ENCODE results near the gene EHMT1.

EHMT1 gene

DNA sequence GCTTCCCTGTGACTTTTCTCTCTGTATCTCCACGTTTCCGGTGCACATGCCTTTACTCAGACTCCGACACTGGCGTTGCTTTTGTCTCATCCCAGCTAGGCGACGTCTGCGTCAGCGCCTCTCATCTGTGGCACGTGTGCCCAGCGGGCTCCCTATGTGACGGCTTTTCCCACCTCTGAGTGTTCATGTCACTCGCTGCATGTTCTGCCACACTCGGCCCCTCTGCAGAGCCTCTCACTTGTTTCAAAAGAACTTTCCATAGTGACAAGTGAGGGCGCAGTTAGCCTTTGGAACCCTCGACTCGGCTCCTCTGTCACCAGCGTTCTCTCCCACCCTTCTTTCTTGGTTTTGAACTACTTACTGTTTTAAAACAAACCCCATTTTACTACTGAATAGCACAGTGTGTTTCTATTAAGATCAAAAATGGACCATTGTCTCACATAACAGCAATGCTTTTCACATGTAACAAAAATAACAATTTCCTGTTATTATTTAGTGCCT is 145.4 kb downstream of the EHMT1 start:
- Histone ChIP-seq H3K9me3 (ENCODE audit: insufficient read depth, low read length) (no peaks in the 10 kb centered on the region), H2AFZ (ENCODE audit: low read depth, low read length, severe bottlenecking) (no peak overlapping the region), H3K27ac (ENCODE audit: low read depth, low read length) (no peak overlapping the region), H3K79me2 (ENCODE audit: insufficient read depth, low read length) (no peaks in the 10 kb centered on the region), H3K9me2 (replicated peaks; ENCODE audit: insufficient read depth, low read length) (no peaks in the 10 kb centered on the region), H3K36me3 (ENCODE audit: low read length) (peaks cover 8% of the 10 kb centered on the region; the same call in 1 of the 2 replicates), H3K4me3 (ENCODE audit: insufficient read depth, low read length, poor library complexity, severe bottlenecking) (no peak overlapping the region), H3K27me3 (ENCODE audit: low read length) (no peaks in the 10 kb centered on the region), H3F3A (ENCODE audit: insufficient read depth) (no peaks in the 10 kb centered on the region; the same call in 1 of the 2 replicates), H3K9ac (ENCODE audit: low read length) (no peak overlapping the region), H3K4me2 (ENCODE audit: low read depth, low read length, poor library complexity, severe bottlenecking) (no peak overlapping the region), H4K20me1 (ENCODE audit: low read depth, low read length) (no peaks in the 10 kb centered on the region)
- TF ChIP-seq EZH2phosphoT487 (conservative IDR thresholded peaks at IDR 0.05; ENCODE audit: low read length), result no peak
- TF ChIP-seq, protein P1, sequence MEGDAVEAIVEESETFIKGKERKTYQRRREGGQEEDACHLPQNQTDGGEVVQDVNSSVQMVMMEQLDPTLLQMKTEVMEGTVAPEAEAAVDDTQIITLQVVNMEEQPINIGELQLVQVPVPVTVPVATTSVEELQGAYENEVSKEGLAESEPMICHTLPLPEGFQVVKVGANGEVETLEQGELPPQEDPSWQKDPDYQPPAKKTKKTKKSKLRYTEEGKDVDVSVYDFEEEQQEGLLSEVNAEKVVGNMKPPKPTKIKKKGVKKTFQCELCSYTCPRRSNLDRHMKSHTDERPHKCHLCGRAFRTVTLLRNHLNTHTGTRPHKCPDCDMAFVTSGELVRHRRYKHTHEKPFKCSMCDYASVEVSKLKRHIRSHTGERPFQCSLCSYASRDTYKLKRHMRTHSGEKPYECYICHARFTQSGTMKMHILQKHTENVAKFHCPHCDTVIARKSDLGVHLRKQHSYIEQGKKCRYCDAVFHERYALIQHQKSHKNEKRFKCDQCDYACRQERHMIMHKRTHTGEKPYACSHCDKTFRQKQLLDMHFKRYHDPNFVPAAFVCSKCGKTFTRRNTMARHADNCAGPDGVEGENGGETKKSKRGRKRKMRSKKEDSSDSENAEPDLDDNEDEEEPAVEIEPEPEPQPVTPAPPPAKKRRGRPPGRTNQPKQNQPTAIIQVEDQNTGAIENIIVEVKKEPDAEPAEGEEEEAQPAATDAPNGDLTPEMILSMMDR (IDR thresholded peaks at IDR 0.05; ENCODE audit: insufficient read depth, low read length, poor library complexity, severe bottlenecking), result no peak

DNA sequence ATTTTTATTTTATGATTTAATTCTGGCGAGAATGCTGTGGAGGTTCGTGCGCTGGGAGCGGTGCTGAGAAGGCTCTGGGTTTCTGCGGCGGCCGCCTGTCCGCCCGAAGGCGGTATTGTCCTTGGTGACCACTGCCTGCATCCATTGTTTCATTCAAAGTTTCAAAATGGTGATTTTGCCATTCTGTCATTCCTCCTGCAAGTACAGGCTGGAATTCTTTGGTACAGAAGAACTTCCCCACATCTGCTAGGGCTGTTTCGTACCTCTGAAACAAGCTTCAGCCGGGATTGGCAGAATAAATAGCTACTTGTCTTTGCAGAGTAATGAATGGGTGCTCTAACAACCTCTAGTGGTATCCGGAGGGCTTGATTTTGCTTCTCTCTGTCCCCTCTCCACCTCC is 146.2 kb downstream of the EHMT1 start:
- no peak for TF ChIP-seq EZH2phosphoT487 (conservative IDR thresholded peaks at IDR 0.05; ENCODE audit: low read length)
- TF ChIP-seq, protein P1 (IDR thresholded peaks at IDR 0.05; ENCODE audit: insufficient read depth, low read length, poor library complexity, severe bottlenecking), result no peak
- Histone ChIP-seq H3F3A (ENCODE audit: insufficient read depth) (no peaks in the 10 kb centered on the region; the same call in 1 of the 2 replicates), H3K79me2 (ENCODE audit: insufficient read depth, low read length) (no peaks in the 10 kb centered on the region), H3K9me3 (ENCODE audit: insufficient read depth, low read length) (no peaks in the 10 kb centered on the region), H3K36me3 (ENCODE audit: low read length) (peaks cover 10% of the 10 kb centered on the region; the same call in 1 of the 2 replicates), H2AFZ (ENCODE audit: low read depth, low read length, severe bottlenecking) (no peak overlapping the region), H3K4me2 (ENCODE audit: low read depth, low read length, poor library complexity, severe bottlenecking) (no peak overlapping the region), H3K9me2 (replicated peaks; ENCODE audit: insufficient read depth, low read length) (no peaks in the 10 kb centered on the region), H3K4me3 (ENCODE audit: insufficient read depth, low read length, poor library complexity, severe bottlenecking) (no peak overlapping the region), H3K27me3 (ENCODE audit: low read length) (no peaks in the 10 kb centered on the region), H3K9ac (ENCODE audit: low read length) (no peak overlapping the region), H4K20me1 (ENCODE audit: low read depth, low read length) (no peaks in the 10 kb centered on the region), H3K27ac (ENCODE audit: low read depth, low read length) (no peak overlapping the region)

DNA sequence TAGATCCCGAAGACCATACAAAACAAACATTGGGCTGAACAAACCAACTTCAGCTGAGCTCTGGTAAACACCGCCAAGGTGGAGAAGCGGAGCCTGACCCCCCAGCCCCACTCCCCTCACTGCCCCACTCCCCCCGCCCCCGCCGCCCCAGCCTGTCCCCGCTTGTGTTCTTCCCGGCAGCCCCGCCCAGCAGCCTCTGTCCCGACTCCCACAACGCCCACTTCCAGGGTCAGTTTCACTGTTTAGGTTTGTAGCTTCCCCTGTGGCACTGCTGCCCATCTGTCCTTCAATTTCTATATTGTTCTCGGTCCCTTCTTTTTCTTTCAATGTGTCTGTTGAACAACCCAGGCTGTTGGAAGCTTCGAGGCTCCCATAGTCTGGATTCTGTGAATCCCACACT is 146.7 kb downstream of the EHMT1 start:
- Histone ChIP-seq H3K9ac (ENCODE audit: low read length) (no peak overlapping the region), H4K20me1 (ENCODE audit: low read depth, low read length) (no peaks in the 10 kb centered on the region), H3K4me3 (ENCODE audit: insufficient read depth, low read length, poor library complexity, severe bottlenecking) (no peak overlapping the region), H3K4me2 (ENCODE audit: low read depth, low read length, poor library complexity, severe bottlenecking) (no peak overlapping the region), H3K36me3 (ENCODE audit: low read length) (peaks cover 10% of the 10 kb centered on the region; the same call in 1 of the 2 replicates), H3K79me2 (ENCODE audit: insufficient read depth, low read length) (no peaks in the 10 kb centered on the region), H3F3A (ENCODE audit: insufficient read depth) (no peaks in the 10 kb centered on the region; the same call in 1 of the 2 replicates), H3K9me3 (ENCODE audit: insufficient read depth, low read length) (no peaks in the 10 kb centered on the region), H3K9me2 (replicated peaks; ENCODE audit: insufficient read depth, low read length) (no peaks in the 10 kb centered on the region), H3K27me3 (ENCODE audit: low read length) (no peaks in the 10 kb centered on the region), H2AFZ (ENCODE audit: low read depth, low read length, severe bottlenecking) (no peak overlapping the region), H3K27ac (ENCODE audit: low read depth, low read length) (no peak overlapping the region)
- TF ChIP-seq, protein P1 (IDR thresholded peaks at IDR 0.05; ENCODE audit: insufficient read depth, low read length, poor library complexity, severe bottlenecking), result no peak
- no peak for TF ChIP-seq EZH2phosphoT487 (conservative IDR thresholded peaks at IDR 0.05; ENCODE audit: low read length)

Measured in SU-DHL-6 (cell line).